ENCODE measurements around the gene SOX1.
A peak's percentile ranks its signal among the peaks of the same experiment; 100 is the strongest.

Gene SOX1

GRCh38 chr13:112059457-112060281, 7.3 kb upstream of the SOX1 start:
- DNase-seq, result no peak

GRCh38 chr13:112060282-112060830, 6.6 kb upstream of the SOX1 start:
- no peak for DNase-seq

GRCh38 chr13:112060899-112061366, 6.0 kb upstream of the SOX1 start:
- no peak for DNase-seq

- DNase-seq, result no peak
Measured at GRCh38 chr13:112061367-112062061, 5.4 kb upstream of the SOX1 start.

GRCh38 chr13:112062072-112062567, 4.8 kb upstream of the SOX1 start:
- DNase-seq, result no peak

- no peak for DNase-seq
Measured at GRCh38 chr13:112062571-112063570, 4.1 kb upstream of the SOX1 start.

GRCh38 chr13:112063807-112064206, 3.1 kb upstream of the SOX1 start:
- no peak for DNase-seq

GRCh38 chr13:112064222-112064621, 2.7 kb upstream of the SOX1 start:
- DNase-seq, result no peak

- DNase-seq, result no peak
Measured at GRCh38 chr13:112065521-112065866, 1.5 kb upstream of the SOX1 start.

GRCh38 chr13:112065867-112066623, 904 bp upstream of the SOX1 start:
- DNase-seq, result no peak

- peak; percentile 55 to 57 for DNase-seq
Measured at GRCh38 chr13:112066624-112067004, 335 bp upstream of the SOX1 start.

GRCh38 chr13:112067871-112068539, 1.1 kb downstream of the SOX1 start:
- DNase-seq, result no peak

GRCh38 chr13:112068540-112069060, 1.7 kb downstream of the SOX1 start:
- DNase-seq, result no peak

- no peak for DNase-seq
Measured at GRCh38 chr13:112069061-112069844, 2.3 kb downstream of the SOX1 start.

GRCh38 chr13:112069845-112070251, 2.9 kb downstream of the SOX1 start:
- DNase-seq, result no peak

- DNase-seq, result no peak
Measured at GRCh38 chr13:112071102-112071722, 4.3 kb downstream of the SOX1 start.

- no peak for DNase-seq
Measured at GRCh38 chr13:112071723-112072533, 5.0 kb downstream of the SOX1 start.

GRCh38 chr13:112072534-112073244, 5.7 kb downstream of the SOX1 start:
- DNase-seq, result no peak
